ENCODE data around the gene ZNF784. TPM values are rescaled to one million over a fixed set of nuclear protein-coding genes. Genes with fewer than 3 reads are reported as not detected.

ZNF784 gene
- total and polyA plus RNA-seq, 2 donors (not counting 1 experiment from before 2014, with no cell fraction given) = 1.6 to 5.6 TPM

DNA sequence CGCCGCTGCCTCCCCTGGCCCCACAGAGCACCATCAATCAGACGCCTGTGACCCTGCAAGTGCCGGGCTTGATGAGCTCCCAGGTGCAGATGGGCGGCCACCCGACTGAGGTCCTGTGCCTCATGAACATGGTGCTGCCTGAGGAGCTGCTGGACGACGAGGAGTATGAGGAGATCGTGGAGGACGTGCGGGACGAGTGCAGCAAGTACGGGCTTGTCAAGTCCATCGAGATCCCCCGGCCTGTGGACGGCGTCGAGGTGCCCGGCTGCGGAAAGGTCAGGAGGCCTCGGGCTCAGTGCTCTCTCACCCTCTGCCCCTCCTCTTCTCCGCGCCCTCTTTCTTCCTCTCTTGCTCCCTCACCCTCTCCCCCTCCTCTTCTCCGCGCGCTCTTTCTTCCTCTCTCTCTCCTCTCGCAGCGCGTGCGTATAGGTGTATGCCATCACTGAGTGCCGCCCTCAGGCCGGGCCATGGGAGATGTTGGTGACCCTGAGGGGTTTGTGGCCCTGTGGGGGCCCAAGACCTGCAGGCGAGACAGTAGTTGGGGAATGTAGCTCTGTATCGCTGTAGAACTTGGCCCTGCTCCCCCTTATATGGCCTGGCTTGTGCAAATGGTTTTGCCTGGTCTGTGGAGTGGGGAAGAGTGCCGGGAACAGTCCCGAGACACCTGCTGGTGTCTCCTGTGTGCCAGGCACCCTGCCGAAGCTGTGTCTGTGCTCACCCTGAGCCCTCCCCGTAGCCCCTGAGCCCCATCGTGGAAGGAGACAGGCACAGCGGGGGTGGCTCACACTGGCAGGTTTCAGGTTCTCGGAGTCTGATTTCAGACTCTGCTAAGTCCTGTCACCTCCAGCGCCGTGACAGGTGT is 45.3 kb upstream of the ZNF784 start:
- no peaks in the 10 kb centered on the region for H3K27me3 ChIP-seq (ENCODE audit: control insufficient read depth, insufficient read depth, low read length)
- H3K9me3 ChIP-seq (ENCODE audit: control insufficient read depth, insufficient read depth, low read depth, low read length) = no peaks in the 10 kb centered on the region
- H3K4me2 ChIP-seq (ENCODE audit: extremely low read depth, insufficient read depth, low read length) = no peak overlapping the region
- no peak overlapping the region for H3K4me3 ChIP-seq (replicated peaks in 1 of 4; ENCODE audit: control extremely low read depth in 1 of 4, insufficient read depth in 1 of 4, low read depth in 3 of 4, low read length in 4 of 4)
- peaks cover 45% of the 10 kb centered on the region for H3K36me3 ChIP-seq (ENCODE audit: control insufficient read depth, insufficient read depth, low read length)
- H3K79me2 ChIP-seq (ENCODE audit: control insufficient read depth, insufficient read depth, low read length) = peaks cover 73% of the 10 kb centered on the region
- no peak overlapping the region for H3K27ac ChIP-seq (ENCODE audit: insufficient read depth, low read length)
- H3K4me1 ChIP-seq (ENCODE audit: control insufficient read depth, extremely low read depth, insufficient read depth, low read length) = no peaks in the 10 kb centered on the region
- H3K9ac ChIP-seq (ENCODE audit: insufficient read depth, low read length) = no peak overlapping the region
- TF ChIP-seq, protein P1, sequence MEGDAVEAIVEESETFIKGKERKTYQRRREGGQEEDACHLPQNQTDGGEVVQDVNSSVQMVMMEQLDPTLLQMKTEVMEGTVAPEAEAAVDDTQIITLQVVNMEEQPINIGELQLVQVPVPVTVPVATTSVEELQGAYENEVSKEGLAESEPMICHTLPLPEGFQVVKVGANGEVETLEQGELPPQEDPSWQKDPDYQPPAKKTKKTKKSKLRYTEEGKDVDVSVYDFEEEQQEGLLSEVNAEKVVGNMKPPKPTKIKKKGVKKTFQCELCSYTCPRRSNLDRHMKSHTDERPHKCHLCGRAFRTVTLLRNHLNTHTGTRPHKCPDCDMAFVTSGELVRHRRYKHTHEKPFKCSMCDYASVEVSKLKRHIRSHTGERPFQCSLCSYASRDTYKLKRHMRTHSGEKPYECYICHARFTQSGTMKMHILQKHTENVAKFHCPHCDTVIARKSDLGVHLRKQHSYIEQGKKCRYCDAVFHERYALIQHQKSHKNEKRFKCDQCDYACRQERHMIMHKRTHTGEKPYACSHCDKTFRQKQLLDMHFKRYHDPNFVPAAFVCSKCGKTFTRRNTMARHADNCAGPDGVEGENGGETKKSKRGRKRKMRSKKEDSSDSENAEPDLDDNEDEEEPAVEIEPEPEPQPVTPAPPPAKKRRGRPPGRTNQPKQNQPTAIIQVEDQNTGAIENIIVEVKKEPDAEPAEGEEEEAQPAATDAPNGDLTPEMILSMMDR (conservative IDR thresholded peaks at IDR 0.05 in 1 of 2, IDR thresholded peaks at IDR 0.05 in 1 of 2; ENCODE audit: low read depth in 1 of 2, low read length in 2 of 2) = no peak
- no peak for TF ChIP-seq EZH2 (IDR thresholded peaks at IDR 0.05; ENCODE audit: low read length, missing control alignments)
- H2AFZ ChIP-seq (ENCODE audit: low read length) = no peak overlapping the region
- DNase-seq (ENCODE audit: low read depth in 2 of 2) = no peak
- H4K20me1 ChIP-seq (ENCODE audit: control insufficient read depth, extremely low read depth, insufficient read depth, low read length) = peaks cover 4% of the 10 kb centered on the region

DNA sequence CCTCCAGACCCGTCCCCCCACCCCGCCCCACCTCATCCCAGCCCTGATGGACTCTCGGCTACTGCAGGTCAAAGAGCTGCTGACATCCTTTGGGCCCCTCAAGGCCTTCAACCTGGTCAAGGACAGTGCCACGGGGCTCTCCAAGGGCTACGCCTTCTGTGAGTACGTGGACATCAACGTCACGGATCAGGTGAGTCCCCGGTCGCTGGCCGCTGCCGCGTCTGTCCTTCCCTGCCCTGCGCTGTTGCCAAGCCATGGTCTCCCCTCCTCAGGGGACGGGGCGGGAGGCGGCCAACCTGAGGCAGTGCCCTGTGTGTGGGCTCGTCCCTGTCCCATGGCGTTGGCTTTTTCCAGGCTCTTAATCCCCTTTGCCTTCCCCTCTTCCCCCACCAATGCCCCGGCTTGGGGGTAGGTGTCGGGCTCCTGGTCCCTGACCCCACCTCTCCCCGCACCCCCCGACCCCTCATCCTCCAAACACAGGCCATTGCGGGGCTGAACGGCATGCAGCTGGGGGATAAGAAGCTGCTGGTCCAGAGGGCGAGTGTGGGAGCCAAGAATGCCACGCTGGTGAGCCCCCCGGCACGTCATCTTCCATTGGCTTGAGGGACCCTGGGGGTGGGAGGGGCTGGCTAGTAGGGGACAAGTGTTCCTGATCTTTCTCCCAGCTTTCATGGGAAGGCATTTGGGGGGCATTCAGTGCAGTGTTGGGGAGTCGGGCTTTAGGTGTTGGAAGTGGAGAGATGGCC is 44.4 kb upstream of the ZNF784 start:
- Histone ChIP-seq H3K4me3 (replicated peaks in 1 of 4; ENCODE audit: control extremely low read depth in 1 of 4, insufficient read depth in 1 of 4, low read depth in 3 of 4, low read length in 4 of 4) (no peak overlapping the region), H3K4me2 (ENCODE audit: extremely low read depth, insufficient read depth, low read length) (no peak overlapping the region), H3K9ac (ENCODE audit: insufficient read depth, low read length) (no peak overlapping the region), H3K79me2 (ENCODE audit: control insufficient read depth, insufficient read depth, low read length) (peaks cover 80% of the 10 kb centered on the region), H3K27ac (ENCODE audit: insufficient read depth, low read length) (no peak overlapping the region), H3K36me3 (ENCODE audit: control insufficient read depth, insufficient read depth, low read length) (peaks cover 49% of the 10 kb centered on the region), H3K9me3 (ENCODE audit: control insufficient read depth, insufficient read depth, low read depth, low read length) (no peaks in the 10 kb centered on the region), H3K27me3 (ENCODE audit: control insufficient read depth, insufficient read depth, low read length) (no peaks in the 10 kb centered on the region), H3K4me1 (ENCODE audit: control insufficient read depth, extremely low read depth, insufficient read depth, low read length) (no peaks in the 10 kb centered on the region), H4K20me1 (ENCODE audit: control insufficient read depth, extremely low read depth, insufficient read depth, low read length) (peaks cover 4% of the 10 kb centered on the region), H2AFZ (ENCODE audit: low read length) (no peak overlapping the region)
- no peak for TF ChIP-seq EZH2 (IDR thresholded peaks at IDR 0.05; ENCODE audit: low read length, missing control alignments)
- TF ChIP-seq, protein P1 (conservative IDR thresholded peaks at IDR 0.05 in 1 of 2, IDR thresholded peaks at IDR 0.05 in 1 of 2; ENCODE audit: low read depth in 1 of 2, low read length in 2 of 2) = no peak
- DNase-seq (ENCODE audit: low read depth in 2 of 2) = no peak

DNA sequence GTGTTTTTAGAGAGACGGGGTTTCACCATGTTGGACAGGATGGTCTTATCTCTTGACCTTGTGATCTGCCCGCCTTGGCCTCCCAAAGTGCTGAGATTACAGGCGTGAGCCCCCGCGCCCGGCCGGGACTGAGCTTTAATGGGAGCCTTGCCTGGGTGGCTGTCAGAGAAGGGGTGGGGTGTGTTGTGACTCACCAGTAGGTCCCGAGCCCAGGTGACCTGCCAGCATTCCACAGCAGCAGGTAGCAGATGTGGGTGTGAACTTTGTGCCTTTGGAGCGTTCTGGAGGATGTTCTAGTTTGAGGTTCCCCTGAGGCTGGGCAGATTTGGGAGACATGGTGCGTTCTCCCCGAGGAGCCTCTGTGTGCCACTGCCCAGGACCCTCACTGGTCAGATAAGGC is 43.6 kb upstream of the ZNF784 start:
- no peak overlapping the region for H3K4me2 ChIP-seq (ENCODE audit: extremely low read depth, insufficient read depth, low read length)
- no peak for DNase-seq (ENCODE audit: low read depth in 2 of 2)
- no peak for TF ChIP-seq EZH2 (IDR thresholded peaks at IDR 0.05; ENCODE audit: low read length, missing control alignments)
- TF ChIP-seq, protein P1 (conservative IDR thresholded peaks at IDR 0.05 in 1 of 2, IDR thresholded peaks at IDR 0.05 in 1 of 2; ENCODE audit: low read depth in 1 of 2, low read length in 2 of 2) = no peak
- no peak overlapping the region for H3K9ac ChIP-seq (ENCODE audit: insufficient read depth, low read length)
- H3K27ac ChIP-seq (ENCODE audit: insufficient read depth, low read length) = no peak overlapping the region
- peaks cover 49% of the 10 kb centered on the region for H3K36me3 ChIP-seq (ENCODE audit: control insufficient read depth, insufficient read depth, low read length)
- peaks cover 79% of the 10 kb centered on the region for H3K79me2 ChIP-seq (ENCODE audit: control insufficient read depth, insufficient read depth, low read length)
- H3K9me3 ChIP-seq (ENCODE audit: control insufficient read depth, insufficient read depth, low read depth, low read length) = no peaks in the 10 kb centered on the region
- peaks cover 4% of the 10 kb centered on the region for H4K20me1 ChIP-seq (ENCODE audit: control insufficient read depth, extremely low read depth, insufficient read depth, low read length)
- no peaks in the 10 kb centered on the region for H3K27me3 ChIP-seq (ENCODE audit: control insufficient read depth, insufficient read depth, low read length)
- no peak overlapping the region for H2AFZ ChIP-seq (ENCODE audit: low read length)
- H3K4me1 ChIP-seq (ENCODE audit: control insufficient read depth, extremely low read depth, insufficient read depth, low read length) = no peaks in the 10 kb centered on the region
- H3K4me3 ChIP-seq (replicated peaks in 1 of 4; ENCODE audit: control extremely low read depth in 1 of 4, insufficient read depth in 1 of 4, low read depth in 3 of 4, low read length in 4 of 4) = no peak overlapping the region

All from fibroblast of lung (primary cell).